GM21619 (cell line): ENCODE measurements around the gene ESR1.
A peak's percentile ranks its signal among the peaks of the same experiment; 100 is the strongest.

Experiments
- ATAC-seq: cut with Tn5 transposase; IDR thresholded peaks from one replicate; pipeline ENCODE4 v1.9.1; 2021; ENCODE audit not compliant: unreplicated experiment

The ESR1 gene

DNA sequence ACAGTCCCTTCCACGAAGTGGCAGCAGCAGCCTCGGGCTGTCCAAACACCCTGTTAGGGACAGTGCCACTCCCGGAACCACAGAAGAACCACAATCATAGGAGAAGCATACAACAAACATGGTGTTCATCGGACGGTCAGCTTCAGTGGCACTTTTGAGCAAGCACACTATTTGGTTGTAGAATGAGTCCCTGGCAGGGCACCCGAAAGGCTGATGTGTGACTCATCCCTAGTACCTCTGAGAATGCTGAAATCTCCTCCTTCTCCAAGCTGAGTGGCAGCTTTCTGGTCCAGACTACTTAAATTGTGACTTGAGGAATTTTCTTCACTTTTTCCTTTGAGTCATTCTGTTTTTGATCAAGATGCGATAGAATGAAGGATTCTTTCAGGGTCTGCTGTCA is 282.5 kb downstream of the ESR1 start:
- no peak for ATAC-seq

DNA sequence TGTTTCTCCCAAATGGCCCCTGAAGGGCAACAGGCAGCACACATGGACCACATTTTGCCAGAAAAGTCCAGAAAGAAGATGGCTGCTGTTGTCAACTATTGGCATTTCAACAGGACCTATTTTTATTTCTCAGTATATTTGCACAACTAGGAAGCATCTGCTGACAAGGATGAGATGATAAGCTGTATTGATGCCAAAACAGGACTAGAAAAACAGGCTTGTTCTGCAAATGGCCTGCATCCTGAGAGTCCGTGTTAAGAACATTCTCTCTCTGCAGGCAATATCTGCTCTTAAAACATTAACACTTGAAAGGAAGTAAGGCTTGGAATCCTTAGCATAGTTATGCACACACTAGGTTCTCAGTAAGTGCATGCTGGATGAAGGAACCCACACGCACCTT is 283.7 kb downstream of the ESR1 start:
- ATAC-seq = no peak

DNA sequence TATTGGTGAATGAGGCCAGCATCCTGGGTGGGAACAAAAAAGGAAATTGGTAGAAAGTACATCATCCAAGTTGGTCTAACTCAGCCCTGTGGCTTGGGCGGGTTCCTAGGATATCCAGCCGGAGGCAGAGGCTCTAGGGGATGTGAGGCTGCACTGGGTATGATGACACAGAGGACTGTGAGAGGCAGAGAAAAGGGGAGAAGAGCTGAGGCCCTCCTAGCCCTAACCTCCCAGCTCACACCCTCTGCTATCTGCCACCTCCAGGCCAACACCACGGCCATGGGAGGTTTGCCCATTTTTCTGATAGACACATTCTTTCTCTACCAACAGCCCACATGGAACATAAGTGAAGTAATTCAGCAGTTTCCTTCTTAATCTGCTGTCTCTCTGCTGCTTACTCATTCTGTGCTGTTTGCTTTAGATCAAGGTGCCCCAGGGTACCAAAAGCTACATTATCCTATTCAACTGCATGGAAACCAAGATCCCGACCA is 284.4 kb downstream of the ESR1 start:
- no peak for ATAC-seq

DNA sequence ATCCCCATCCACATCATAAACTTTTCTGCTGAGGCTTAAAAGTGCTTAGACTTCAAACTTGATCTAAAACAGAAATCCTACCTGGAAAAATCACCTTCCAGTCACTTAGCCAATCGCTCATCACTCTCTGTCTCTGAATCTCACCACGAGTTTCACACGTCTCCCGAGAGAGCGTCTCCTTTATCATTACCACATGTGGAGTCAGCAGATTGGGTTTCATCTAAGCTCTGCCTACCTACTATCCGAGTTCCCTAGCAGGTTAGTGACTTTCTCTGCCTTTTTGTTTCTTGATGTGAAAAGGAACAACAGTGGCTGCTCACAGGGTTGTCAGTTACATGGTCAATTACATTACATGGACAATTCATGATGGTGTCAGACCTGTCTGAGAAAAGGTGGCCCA is 286.2 kb downstream of the ESR1 start:
- no peak for ATAC-seq

DNA sequence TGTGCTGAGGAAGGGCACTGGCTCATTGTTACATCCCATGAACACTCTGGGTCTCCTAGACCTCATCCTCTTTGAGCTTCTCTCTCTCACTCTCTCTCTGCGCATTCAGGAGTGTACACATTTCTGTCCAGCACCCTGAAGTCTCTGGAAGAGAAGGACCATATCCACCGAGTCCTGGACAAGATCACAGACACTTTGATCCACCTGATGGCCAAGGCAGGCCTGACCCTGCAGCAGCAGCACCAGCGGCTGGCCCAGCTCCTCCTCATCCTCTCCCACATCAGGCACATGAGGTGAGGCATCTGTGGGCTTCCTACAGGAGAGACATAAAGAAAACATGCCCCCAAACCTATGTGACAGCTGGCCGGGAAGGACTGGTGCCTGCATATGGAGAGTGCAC is 286.8 kb downstream of the ESR1 start:
- ATAC-seq = no peak

DNA sequence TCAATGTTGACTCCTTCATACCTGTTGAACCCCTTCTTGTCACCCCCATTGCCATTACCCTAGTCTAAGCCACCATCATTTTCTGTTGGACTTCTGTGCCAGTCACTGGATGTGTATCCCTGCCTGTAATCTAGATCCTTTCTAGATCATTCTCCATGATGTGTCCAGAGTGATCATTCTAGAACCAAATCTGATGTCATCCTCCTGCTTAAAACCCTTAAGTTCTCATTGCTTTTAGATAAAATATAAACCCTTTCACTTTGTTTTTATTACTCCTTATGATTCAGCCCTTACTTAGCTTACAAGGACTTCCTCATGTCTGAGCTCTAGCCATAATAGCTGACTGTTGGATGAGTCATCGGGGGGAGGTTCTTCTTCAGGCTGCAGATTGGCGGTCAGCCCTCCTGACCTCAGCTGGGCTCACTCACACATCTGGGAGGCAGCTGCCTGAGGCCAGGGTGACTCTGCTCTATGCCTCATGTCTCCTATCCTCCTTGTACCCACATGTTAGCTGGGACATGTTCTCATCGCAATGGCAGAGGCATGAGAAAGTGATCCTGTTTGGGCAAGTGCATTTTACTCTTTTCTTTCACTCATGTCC is 287.6 kb downstream of the ESR1 start:
- no peak for ATAC-seq

DNA sequence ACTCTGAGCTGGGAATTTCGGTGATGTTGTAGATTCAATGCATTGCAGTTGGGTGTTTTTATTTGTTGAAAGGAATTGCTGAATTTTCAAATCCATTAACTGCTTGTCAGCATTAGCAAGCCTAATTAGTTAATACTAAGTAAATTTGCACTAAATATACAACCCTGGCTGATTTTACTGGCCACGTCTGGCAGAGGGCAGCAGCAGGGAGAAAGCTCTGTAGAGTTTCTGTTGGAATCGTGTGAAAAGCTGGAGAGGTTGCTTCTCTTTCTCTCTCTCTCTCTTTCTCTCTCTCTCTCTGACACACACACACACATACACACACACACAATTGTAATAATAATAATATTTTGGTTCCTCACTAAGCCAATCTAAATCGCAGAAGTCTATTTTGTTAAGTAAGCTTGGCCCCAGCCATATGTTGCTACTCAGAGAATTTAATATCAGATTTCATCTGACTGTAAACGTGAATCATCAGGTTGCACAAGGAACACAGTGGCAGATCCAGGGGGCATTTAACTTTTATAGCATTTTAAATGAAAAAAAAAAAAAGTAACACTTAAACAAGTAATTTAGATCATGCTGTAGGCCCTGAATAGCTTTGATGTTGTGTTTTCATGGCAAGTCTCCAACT is 289.5 kb downstream of the ESR1 start:
- no peak for ATAC-seq

DNA sequence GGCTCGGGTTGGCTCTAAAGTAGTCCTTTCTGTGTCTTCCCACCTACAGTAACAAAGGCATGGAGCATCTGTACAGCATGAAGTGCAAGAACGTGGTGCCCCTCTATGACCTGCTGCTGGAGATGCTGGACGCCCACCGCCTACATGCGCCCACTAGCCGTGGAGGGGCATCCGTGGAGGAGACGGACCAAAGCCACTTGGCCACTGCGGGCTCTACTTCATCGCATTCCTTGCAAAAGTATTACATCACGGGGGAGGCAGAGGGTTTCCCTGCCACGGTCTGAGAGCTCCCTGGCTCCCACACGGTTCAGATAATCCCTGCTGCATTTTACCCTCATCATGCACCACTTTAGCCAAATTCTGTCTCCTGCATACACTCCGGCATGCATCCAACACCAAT is 291.2 kb downstream of the ESR1 start:
- ATAC-seq = no peak

DNA sequence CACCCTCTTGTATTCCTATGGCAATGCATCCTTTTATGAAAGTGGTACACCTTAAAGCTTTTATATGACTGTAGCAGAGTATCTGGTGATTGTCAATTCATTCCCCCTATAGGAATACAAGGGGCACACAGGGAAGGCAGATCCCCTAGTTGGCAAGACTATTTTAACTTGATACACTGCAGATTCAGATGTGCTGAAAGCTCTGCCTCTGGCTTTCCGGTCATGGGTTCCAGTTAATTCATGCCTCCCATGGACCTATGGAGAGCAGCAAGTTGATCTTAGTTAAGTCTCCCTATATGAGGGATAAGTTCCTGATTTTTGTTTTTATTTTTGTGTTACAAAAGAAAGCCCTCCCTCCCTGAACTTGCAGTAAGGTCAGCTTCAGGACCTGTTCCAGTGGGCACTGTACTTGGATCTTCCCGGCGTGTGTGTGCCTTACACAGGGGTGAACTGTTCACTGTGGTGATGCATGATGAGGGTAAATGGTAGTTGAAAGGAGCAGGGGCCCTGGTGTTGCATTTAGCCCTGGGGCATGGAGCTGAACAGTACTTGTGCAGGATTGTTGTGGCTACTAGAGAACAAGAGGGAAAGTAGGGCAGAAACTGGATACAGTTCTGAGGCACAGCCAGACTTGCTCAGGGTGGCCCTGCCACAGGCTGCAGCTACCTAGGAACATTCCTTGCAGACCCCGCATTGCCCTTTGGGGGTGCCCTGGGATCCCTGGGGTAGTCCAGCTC is 292.1 kb downstream of the ESR1 start:
- no peak for ATAC-seq

DNA sequence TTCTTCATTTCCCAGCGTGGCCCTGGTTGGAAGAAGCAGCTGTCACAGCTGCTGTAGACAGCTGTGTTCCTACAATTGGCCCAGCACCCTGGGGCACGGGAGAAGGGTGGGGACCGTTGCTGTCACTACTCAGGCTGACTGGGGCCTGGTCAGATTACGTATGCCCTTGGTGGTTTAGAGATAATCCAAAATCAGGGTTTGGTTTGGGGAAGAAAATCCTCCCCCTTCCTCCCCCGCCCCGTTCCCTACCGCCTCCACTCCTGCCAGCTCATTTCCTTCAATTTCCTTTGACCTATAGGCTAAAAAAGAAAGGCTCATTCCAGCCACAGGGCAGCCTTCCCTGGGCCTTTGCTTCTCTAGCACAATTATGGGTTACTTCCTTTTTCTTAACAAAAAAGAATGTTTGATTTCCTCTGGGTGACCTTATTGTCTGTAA is 292.7 kb downstream of the ESR1 start:
- ATAC-seq = no peak

DNA sequence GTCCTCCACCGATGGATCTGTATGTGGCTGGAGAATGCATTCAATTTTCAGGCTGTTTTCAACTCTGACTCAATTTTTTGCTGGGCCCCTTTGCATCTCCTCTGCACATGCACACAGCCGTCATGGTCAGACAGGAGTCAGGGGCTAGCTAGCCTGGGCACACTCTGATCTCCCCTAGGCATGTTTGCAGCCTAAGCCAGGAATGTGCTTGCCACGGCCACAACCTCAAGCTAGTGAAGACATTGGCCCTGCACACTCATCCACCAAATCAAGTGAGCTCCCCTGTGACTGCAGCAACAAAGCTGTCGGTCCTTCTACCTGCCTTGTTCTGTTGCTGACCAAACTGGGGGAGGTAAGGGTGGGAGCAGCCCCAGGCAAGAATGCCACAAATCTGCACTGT is 300.5 kb downstream of the ESR1 start:
- no peak for ATAC-seq

DNA sequence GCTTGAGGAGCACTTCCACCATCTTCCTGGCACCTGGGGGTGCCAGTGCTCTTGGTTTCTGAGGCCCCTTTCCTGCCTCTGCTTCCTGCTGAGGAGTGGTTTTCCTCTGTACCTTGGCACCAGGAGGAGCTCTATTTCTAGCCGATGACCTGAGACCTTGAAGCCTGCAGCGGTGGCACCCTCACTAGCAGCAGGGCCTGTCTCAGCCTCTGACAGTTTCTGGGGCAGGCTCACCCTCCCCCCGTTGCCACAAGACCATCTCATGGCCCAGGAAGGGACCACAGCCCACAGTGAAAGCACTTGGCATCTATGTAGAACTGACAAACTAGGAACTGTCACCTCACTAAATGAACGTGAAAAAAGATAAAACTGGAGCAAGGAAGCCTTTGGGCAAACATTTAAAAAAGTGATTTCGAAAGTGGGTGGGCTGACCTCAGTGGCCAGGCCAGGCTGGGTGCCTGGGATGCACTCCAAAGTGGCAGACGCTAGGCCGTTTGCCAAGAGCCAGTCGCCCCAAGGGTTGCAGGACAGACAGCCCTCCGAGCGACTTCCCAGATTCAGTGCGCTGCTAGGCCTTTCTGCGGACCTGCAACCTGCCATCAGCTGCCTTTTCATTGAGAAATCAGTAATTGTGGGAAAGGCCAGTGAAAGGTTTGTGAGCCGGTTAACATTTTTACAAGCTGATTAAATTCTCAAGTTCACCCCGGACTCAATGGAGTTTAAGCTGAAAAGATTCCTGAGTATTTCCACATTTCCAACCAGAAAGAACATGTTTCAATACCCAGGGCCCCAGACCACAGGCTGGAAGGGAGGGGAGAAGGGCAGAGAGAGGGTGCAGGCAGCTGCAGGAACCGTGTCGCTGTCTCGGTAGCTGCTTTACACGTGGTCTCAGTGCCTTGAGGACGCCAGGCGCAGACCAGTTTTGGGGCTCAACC is 303.7 kb downstream of the ESR1 start:
- no peak for ATAC-seq

DNA sequence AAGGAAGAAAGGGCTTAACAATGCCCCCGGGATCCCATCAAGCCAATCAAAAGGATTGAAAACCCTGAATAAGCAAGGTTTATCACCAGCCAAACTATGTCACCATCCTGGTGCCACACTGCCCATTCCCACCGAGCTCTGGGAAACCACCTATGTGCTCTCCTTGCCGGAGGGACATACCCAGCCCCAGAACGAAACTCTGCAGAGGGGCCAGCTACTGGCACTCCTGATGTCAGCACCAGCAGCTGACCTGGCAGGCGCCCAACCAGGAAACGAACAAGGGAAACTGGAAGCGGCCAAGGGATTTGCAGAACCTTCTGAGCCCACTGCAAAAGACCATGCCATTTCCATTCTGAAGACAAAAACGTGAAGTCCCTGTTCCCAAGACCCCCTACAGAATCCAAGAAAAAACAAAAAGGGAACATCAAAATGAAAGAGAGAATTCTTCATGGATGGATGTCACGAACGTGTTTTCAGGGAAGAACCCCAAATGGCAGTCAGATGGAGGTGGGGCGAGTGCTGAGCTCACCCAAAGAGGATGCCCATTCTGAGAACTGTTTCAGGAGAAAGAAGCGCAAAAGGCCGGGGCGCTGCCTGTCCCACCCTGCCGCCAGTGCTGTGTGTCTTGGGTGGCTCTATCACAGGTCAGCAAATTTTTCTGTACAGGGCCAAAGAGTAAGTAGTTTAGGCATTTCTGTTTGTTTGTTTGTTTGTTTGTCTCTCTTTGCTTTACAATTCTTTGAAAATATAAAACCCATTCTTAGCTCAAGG is 305.2 kb downstream of the ESR1 start:
- no peak for ATAC-seq

DNA sequence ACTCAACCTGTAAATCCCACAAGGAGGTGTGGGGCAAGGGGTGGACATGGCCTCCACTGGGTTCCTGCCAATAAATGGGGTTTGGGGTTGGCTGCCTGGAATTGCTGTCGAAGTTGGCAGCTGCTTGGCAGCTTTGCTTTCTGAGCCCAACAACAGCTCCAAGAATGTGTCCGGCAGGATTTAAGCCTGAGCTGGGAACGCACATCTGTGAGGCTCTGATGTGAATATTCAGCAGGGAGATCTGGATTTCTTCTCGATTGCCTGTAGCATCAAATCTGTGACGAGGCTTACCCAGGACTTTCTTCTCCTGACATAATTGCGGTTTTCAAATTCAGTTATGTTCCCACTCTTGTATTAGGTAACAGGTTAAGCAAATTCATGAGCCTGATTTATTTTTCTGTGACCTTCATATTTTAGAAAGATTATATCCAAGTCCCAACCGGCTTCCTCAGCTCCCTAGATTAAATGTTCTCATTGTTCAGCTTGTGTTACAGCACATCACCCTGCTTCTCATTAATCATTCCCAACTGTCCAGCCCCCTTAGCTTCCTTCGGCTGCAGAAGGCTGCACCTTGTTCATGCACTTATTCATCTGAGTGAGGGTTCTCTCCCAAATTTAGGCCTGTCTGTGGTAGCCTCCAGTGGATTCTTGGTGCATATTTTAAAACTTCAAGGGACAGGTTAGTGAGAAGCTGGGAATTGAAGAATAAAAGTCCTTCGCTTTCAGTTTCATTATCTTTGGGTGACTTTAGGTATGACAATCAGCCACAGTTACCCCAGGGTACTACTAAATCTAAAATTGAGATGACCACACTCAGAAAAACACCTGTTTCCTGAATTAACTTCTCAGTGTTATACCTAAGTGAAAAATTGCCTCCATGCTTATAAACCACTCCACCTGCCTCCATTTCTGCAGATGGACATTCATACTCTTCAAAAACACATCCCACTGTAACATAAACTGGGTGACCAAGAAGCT is 310.0 kb downstream of the ESR1 start:
- ATAC-seq = peak; percentile 85

DNA sequence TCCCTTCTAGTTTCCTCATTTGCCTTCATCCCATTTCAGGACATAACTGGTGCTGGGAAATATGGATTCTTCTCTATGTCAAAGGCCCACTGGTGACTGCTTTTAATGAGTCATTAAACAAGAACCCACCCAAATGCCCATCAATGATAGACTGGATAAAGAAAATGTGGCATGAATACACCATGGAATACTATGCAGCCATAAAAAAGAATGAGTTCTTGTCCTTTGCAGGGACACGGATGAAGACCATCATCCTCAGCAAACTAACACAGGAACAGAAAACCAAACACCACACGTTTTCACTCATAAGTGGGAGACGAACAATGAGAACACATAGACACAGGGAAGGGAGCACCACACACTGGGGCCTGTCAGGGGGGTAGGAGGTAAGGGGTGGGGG is 310.7 kb downstream of the ESR1 start:
- no peak for ATAC-seq

DNA sequence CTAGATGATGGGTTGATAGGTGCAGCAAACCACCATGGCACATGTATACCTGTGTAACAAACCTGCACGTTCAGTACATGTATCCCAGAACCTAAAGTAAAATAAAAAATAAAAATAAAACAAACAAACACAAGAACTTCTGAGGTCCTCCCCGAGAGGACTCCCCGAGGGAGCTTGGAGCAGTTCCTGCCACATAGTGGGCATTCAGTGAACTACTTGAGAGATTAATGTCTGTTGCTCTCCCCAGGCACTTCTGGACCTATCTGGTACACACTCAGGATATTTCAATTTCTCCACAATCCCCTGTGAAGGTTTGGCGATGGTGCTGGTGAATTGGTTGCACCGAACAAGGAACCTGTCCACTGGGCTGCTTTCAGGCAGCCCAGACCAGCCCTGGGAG is 311.2 kb downstream of the ESR1 start:
- ATAC-seq = no peak

DNA sequence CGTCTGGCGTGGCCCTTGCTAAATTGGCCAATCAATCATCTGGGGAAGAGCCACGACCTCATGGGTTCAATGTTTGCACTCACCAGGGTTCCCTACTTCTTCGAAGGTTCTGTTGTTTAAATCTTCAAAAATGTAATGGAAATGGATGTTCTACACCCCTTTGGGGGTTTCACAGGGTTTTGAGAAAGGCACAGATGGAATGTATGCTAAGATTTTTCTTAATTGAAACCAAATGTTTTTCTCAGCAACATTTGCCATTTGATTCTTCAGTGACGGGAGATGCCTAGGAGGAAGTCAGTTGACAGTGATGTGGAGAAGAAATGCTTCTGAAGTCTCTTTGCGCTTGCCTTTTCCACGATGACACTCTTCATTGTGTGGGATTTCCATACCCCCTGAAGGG is 312.3 kb downstream of the ESR1 start:
- no peak for ATAC-seq

DNA sequence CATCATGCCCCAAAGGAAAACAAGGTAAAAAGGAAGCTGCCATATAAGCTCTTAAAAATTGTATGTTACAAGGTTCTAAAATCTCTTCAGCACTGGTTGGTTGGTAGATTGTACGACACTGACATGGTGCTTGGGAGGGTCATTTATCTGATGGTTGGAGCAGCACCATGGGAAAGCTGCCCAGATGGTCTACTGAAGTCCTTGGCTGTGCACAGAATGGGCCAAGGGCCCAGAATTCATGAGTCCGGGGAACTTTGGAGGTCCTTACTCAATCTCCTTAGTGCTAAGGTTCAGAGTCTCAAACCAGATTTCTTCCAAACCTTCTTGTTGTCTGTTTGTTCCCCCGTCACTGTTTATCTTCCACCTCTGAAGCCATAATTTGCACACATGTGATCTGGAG is 314.4 kb downstream of the ESR1 start:
- no peak for ATAC-seq

DNA sequence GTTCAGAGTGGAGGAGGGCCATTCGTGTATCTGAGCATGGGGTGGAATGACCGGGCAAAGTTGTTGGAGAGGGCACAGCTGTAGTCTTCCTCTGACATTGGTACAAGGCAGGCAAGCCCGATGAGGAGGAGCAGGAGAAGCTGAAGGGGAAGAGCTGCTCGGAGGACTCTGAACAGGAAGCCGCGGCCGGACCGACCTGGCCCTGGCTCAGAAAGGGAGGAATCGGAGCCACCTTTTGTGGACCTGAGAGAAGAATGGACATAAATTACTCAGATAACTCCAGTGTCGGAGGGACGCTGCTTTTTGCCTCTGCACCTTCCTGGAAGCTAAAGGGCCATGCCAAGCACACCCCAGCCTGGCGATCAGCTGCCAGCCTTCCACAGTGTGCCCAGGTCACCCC is 315.0 kb downstream of the ESR1 start:
- ATAC-seq = no peak
